ENCODE measurements around the gene FXYD2. TPM values are rescaled to one million over a fixed set of nuclear protein-coding genes. Genes with fewer than 3 reads are reported as not detected.

FXYD2 gene
- total RNA-seq, 1 experiment from 2014 or later: not detected

DNA sequence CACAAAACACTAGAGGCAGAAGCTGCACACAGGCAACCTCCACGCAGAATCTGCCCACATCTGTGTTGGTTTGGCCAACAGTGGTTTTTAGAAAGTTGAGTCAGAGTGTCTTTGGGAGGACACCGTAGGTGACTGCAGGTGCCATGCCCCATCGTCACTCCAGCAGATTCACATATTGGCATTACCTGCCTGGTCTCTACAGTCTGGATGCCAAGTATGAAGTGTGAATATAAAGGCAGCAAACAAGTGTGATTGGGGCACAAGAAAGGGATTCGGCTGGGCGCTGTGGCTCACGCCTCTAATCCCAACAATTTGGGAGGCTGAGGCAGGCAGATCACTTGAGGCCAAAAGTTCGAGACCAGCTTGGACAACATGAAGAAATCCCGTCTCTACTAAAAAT is 11.0 kb upstream of the FXYD2 start:
- DNase-seq (ENCODE audit: low read depth): no peak

GRCh38 chr11:117834838-117835443 is 10.4 kb upstream of the FXYD2 start:
- DNase-seq (ENCODE audit: low read depth): no peak

- no peak for DNase-seq (ENCODE audit: low read depth)
These were observed 9.7 kb upstream of the FXYD2 start for GRCh38 chr11:117834068-117834810.

GRCh38 chr11:117833401-117833891 is 8.9 kb upstream of the FXYD2 start:
- no peak for DNase-seq (ENCODE audit: low read depth)

GRCh38 chr11:117832511-117832910 is 8.0 kb upstream of the FXYD2 start:
- no peak for DNase-seq (ENCODE audit: low read depth)

GRCh38 chr11:117831661-117832415 is 7.3 kb upstream of the FXYD2 start:
- DNase-seq (ENCODE audit: low read depth): no peak

DNA sequence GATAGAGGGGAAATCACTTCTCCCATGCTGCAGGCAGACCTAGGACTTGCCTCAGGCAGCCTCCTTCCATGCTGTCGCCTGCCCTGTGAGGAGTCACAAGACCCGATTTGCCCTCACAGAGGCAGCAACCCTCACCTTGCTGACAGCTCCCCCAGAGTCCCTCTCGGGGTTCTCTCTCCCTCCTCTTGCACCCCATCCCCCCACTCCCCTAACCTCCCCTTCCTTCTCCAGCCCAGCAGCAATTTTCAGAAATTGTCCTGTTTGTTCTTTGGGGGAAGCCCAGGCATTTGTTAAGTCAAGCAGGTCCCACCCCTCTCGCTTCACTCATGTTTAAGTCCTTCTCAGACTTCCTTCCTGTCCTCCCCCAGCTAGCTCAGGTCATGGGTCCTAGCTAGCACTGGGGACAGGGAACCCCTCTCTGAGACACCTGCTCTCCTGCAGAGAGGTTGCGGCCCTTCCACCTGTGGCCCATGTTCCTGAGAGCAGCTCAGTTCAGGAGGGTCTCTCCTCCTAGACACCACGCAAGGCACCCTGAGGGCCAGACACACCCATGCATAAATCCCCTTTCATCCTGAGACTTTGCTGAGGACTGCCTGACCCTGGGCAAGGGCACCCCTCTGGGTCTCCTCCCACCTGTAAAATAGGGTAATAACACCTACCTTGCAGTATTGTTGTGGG is 6.3 kb upstream of the FXYD2 start:
- no peak for DNase-seq (ENCODE audit: low read depth)

DNA sequence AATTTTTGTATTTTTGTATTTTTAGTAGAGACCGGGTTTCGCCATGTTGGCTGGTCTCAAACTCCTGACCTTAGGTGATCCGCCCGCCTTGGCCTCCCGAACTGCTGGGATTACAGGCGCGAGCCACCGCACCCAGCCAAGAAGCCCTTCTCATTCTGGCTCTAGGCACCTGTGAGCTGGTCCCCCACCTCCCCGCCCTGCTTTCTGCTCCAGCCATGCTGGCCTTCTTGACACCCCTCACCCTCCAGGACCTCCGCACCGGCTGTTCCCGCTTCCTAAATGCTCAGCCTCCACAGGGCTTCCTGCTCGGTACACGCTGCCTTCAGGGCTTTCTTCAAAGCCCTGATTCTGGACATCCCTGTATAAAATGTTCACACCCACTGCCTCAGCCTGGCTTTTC is 5.5 kb upstream of the FXYD2 start:
- DNase-seq (ENCODE audit: low read depth): no peak

DNA sequence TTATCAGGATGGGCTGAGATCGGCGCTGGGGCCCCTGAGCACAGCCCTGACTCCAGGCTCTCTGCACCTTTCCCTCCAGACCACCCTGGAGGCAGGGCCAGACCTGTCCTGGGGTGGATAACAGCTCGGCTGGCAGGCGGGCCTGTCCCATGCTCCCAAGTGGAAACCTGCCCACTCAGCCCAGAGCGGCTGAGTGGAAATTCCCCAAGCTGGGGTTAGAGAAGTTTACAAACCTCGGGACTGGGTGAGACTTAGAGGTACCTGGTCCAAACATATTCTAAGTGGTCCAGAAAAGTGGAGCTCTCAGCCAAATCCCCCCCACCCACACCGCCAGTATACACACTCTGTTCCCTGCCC is 4.8 kb upstream of the FXYD2 start:
- DNase-seq (ENCODE audit: low read depth): no peak

- peak; percentile 74 for DNase-seq (ENCODE audit: low read depth)
These were observed 4.2 kb upstream of the FXYD2 start for GRCh38 chr11:117828611-117829368.

DNA sequence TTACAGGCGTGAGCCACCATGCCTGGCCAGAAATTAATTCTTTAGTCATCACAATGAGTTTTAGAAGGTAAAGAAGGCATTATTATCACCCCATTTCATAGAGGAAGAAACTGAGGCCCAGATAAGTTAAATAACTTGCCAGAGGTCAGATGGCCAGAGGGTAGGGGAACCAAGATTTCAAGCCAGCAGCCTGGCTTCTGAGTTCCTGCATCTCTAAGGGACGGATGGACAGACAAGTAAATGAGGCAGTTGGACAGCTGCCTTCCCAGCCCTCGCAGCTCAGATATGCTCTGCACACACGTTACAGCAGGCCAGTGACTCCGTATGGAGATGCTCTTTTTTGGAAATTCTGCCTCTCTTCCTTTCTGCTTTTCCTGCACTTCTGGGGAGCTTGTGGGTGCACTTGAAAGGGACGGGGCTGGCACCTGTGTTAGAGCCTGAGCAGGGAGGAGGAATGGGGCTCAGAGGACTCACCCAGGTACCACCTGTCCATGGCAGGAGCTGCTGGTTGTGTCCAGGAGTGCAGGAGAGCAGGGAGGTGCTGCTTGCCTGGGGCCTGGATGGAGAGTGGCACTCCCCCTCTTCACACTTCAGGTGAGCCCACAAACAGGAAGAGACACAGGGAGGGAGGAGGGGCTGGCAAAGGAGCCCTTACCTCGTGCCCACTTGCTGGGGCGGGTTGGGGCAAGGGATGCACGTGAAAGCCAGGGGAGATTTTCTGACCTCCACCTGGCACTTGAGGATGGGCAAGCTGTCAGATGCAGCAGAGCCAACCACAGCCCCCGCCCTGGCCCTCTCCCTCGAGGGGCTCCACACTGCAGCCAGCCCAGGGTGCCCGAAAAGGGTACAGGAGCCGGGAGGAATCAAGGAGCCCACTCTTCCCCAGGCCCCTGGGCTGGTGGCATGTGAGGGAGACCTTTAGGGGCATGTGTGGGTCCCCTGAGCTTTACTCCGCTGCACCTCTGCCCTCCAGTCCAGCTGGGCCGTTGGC is 3.3 kb upstream of the FXYD2 start:
- no peak for DNase-seq (ENCODE audit: low read depth)

- no peak for DNase-seq (ENCODE audit: low read depth)
These were observed 2.3 kb upstream of the FXYD2 start for GRCh38 chr11:117826832-117827231.

DNA sequence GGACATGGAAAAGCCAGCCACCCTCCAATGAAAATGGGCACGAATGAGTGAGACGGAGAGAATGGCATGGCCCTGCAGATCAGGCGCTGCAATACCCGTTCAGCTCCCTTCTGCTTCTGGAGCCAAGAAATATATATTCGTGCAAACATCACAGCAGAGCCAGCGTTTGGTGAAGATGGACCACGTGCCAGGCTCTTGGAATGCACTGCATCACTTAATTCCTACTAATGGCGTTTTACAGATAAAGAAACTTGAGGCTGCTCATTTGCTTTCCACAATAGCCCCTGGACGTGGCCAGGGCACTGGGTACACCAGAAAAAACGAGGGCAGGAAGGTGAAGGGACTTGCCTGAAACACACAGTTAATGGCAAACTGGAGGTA is 1.6 kb upstream of the FXYD2 start:
- no peak for DNase-seq (ENCODE audit: low read depth)

- DNase-seq (ENCODE audit: low read depth): no peak
These were observed 1.1 kb upstream of the FXYD2 start for GRCh38 chr11:117825538-117826189.

DNA sequence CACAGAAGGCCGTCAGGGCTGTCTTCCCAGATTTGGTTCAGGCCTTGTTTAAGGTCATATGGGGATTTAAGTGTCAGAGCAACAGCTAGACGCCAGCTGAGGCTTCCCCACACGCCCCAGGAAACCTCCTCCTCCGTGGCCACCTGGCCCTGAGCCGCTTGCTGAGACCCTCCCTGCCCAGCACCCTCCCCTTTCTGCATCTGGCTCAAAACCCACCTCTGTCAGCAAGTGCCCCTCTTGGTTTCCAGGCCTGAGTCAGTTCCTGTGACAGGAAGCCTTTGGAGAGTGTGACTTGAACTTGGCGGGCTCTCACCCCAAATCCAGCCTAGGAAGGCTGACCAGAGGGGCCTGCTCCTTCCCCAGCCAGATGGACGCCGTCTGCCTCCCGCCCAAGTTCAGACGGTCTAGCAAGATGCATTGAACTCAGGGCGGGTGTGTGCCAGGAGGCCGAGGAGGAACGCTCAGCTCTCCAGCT is 561 bp downstream of the FXYD2 start:
- DNase-seq (ENCODE audit: low read depth): peak; percentile 59

GRCh38 chr11:117823294-117823945 is 1.1 kb downstream of the FXYD2 start:
- no peak for DNase-seq (ENCODE audit: low read depth)

GRCh38 chr11:117822074-117823033 is 2.2 kb downstream of the FXYD2 start:
- no peak for DNase-seq (ENCODE audit: low read depth)

GRCh38 chr11:117821431-117821830 is 3.1 kb downstream of the FXYD2 start:
- DNase-seq (ENCODE audit: low read depth): no peak

Measured in RPMI7951 (cell line).